ENCODE data around the gene NUDT3.
"Not testable (repeated sequence)": the region's sequence is repeated elsewhere in the genome, so short reads cannot be mapped to it uniquely, and the experiment has no call there.

The NUDT3 gene

DNA sequence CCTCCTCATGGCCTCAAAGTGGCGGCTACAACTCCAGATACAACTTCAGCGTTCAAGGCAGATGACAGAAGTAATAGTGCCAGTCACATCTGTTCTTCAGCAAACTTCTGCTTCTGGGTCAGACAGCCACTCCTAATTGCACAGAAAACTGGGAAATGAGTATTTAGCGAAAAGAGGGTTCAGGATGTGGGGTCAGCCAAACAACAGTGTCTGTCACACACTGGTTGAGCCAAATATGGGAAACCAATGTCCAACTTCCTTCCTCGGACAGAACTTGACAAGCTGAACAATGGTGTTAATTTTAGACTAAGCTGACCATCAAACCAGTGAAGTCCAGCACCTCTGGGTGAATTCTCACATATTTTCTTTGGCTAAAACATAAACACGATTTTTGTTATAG, 22.1 kb downstream of the NUDT3 start:
- peak overlapping the region in 4 of 11 experiments; percentile 5 to 49 (median 12); a peak in 4 of 22 replicates for H3K9ac ChIP-seq
- peak overlapping the region in 8 of 11 experiments; percentile 6 to 89 (median 58); a peak in 13 of 22 replicates for H3K4me2 ChIP-seq
- no peak overlapping the region for H3K4me3 ChIP-seq
- peaks cover 24 to 94% (median 66%) of the 10 kb centered on the region in 10 experiments for H3K4me1 ChIP-seq
- no peak for TF ChIP-seq Cebpa-rat (IDR thresholded peaks at IDR 0.05)
- H4K20me1 ChIP-seq = peaks cover 46 to 98% (median 89%) of the 10 kb centered on the region in 11 experiments; a peak in 20 of 22 replicates
- H3K27me3 ChIP-seq = no peaks in the 10 kb centered on the region
- H3K27ac ChIP-seq = peak overlapping the region in 6 of 11 experiments; percentile 4 to 67 (median 49); a peak in 10 of 22 replicates
- peaks cover 0 to 9% (median 0%) of the 10 kb centered on the region in 11 experiments; a peak in 3 of 22 replicates for H3K9me3 ChIP-seq (replicated peaks in 1 of 11)
- peaks cover 5 to 67% (median 44%) of the 10 kb centered on the region in 11 experiments; a peak in 16 of 22 replicates for H3K36me3 ChIP-seq

DNA sequence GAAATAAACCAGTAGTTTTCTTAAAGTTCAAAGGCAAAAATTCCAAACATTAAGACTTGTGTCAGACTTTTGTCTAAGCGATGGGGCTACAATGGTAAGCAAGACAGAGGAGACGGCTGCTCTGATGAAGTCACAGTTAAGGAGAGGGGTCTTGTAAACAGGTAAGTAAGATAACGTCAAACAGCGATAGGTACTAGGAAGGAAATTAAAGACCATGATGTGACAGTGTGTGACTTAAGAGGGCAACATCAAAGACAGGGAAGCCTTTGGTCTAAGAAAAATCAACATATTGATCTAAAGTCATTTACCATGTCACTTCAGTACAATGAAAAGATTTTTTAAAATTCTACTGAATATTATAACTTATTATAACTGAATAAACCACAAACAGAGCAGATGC, 23.1 kb downstream of the NUDT3 start:
- peaks cover 5 to 71% (median 44%) of the 10 kb centered on the region in 11 experiments; a peak in 16 of 22 replicates for H3K36me3 ChIP-seq
- H3K4me2 ChIP-seq = peak overlapping the region in 5 of 11 experiments; percentile 10 to 89 (median 73); a peak in 9 of 22 replicates
- H3K4me1 ChIP-seq = peaks cover 19 to 91% (median 56%) of the 10 kb centered on the region in 10 experiments
- H4K20me1 ChIP-seq = peaks cover 53 to 98% (median 89%) of the 10 kb centered on the region in 11 experiments; a peak in 21 of 22 replicates
- peak overlapping the region in 5 of 11 experiments; percentile 23 to 67 (median 63); a peak in 8 of 22 replicates for H3K27ac ChIP-seq
- no peak for TF ChIP-seq Cebpa-rat (IDR thresholded peaks at IDR 0.05)
- no peak overlapping the region for H3K4me3 ChIP-seq
- H3K9ac ChIP-seq = peak overlapping the region in 1 of 11 experiments; percentile 5; a peak in 1 of 22 replicates
- peaks cover 0 to 9% (median 0%) of the 10 kb centered on the region in 11 experiments; a peak in 3 of 22 replicates for H3K9me3 ChIP-seq (replicated peaks in 1 of 11)
- H3K27me3 ChIP-seq = no peaks in the 10 kb centered on the region

DNA sequence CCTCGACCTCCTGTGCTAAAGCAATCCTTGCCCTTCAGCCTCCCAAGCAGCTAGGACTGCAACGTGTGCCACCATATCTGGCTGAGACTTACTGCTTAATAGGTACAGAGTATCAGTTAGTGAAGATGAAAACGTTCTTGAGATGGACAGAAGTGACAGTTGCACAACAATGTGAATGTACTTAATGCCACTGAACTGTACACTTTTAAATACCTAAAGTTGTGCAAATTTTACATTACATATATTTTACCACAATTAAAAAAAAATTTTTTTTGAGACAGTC, 25.9 kb downstream of the NUDT3 start:
- no peaks in the 10 kb centered on the region for H3K27me3 ChIP-seq
- H3K27ac ChIP-seq = peak overlapping the region in 3 of 11 experiments; percentile 13 to 50 (median 48); a peak in 2 of 22 replicates
- no peak for TF ChIP-seq Cebpa-rat (IDR thresholded peaks at IDR 0.05)
- no peak overlapping the region for H3K4me3 ChIP-seq
- H3K4me2 ChIP-seq = peak overlapping the region in 6 of 11 experiments; percentile 16 to 55 (median 40); a peak in 10 of 22 replicates
- peaks cover 5 to 57% (median 38%) of the 10 kb centered on the region in 11 experiments; a peak in 15 of 22 replicates for H3K36me3 ChIP-seq
- H3K4me1 ChIP-seq = peaks cover 16 to 95% (median 51%) of the 10 kb centered on the region in 10 experiments
- 0 out of 22 replicates have a peak overlapping the region, but pooled peaks of 1 of the 11 experiments have one; percentile 18 for H3K9ac ChIP-seq
- no peaks in the 10 kb centered on the region for H3K9me3 ChIP-seq (replicated peaks in 1 of 11)
- peaks cover 81 to 98% (median 97%) of the 10 kb centered on the region in 11 experiments for H4K20me1 ChIP-seq

DNA sequence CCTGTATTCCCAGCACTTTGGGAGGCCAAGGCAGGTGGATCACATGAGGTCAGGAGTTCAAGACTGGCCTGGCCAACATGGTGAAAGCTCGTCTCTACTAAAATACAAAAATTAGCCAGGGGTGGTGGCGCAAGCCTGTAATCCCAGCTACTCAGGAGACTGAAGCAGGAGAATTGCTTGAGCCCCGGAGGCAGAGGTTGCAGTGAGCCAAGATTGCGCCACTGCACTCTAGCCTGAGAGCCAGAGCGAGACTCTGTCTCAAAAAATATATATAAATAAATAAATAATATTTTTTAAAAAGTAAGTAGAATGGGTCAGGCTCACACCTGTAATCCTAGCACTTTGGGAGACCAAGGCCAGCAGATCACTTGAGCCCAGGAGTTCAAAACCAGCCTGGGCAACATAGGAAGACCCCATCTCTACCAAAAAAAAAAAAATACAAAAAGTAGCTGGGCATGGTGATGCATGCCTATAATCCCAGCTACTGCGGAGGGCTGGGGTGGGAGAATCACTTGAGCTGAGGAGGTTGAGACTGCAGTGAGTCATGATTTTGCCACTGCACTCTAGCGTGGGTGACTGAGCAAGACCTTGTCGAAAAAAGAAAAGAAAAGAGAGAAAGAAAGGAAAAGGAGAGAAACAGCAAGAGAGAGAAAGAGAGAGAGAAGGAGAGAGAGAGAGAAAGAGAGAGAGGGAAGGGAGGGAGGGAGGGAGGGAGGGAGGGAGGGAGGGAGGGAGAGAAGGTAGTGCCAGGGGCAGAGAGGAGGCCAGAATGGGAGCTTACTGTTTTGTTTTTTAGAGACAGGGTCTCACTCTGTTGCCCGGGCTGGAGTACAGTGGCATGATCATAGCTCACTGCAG, 26.5 kb downstream of the NUDT3 start:
- Histone ChIP-seq H3K9ac (0 out of 22 replicates have a peak overlapping the region, but pooled peaks of 1 of the 11 experiments have one; percentile 18), H3K4me1 (peaks cover 16 to 95% (median 47%) of the 10 kb centered on the region in 10 experiments), H3K27ac (peak overlapping the region in 3 of 11 experiments; percentile 13 to 50 (median 48); a peak in 3 of 22 replicates), H3K4me2 (peak overlapping the region in 7 of 11 experiments; percentile 35 to 60 (median 44); a peak in 13 of 22 replicates), H4K20me1 (peaks cover 82 to 98% (median 97%) of the 10 kb centered on the region in 11 experiments), H3K36me3 (peaks cover 5 to 51% (median 33%) of the 10 kb centered on the region in 11 experiments; a peak in 14 of 22 replicates)
- H3K4me3 ChIP-seq; H3K27me3 ChIP-seq; H3K9me3 ChIP-seq (replicated peaks in 1 of 11): not testable (repeated sequence)

DNA sequence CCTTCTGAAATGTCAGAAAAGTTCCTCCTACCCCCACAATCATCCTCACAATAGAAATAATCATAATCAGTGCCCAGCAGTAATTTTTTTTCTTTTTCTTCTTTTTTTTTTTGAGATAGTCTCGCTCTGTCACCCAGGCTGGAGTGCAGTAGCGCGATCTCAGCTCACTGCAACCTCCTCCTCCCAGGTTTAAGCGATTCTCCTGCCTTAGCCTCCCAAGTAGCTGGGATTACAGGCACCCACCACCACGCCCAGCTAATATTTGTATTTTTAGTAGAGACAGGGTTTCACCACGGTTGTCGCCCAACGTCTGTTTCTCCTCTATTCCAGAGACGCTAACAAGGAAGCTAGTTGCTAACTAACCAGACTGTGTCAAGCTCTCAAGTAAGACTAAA, 28.8 kb downstream of the NUDT3 start:
- H3K9ac ChIP-seq; H3K9me3 ChIP-seq (replicated peaks in 1 of 11); H3K4me3 ChIP-seq; H3K27ac ChIP-seq; H3K27me3 ChIP-seq: not testable (repeated sequence)
- H3K4me1 ChIP-seq = peaks cover 7 to 92% (median 28%) of the 10 kb centered on the region in 10 experiments; a peak in 19 of 20 replicates
- peaks cover 4 to 30% (median 14%) of the 10 kb centered on the region in 11 experiments; a peak in 14 of 22 replicates for H3K36me3 ChIP-seq
- peak overlapping the region in 6 of 11 experiments; percentile 7 to 75 (median 31); a peak in 9 of 22 replicates for H3K4me2 ChIP-seq
- H4K20me1 ChIP-seq = peaks cover 95 to 98% (median 97%) of the 10 kb centered on the region in 11 experiments

DNA sequence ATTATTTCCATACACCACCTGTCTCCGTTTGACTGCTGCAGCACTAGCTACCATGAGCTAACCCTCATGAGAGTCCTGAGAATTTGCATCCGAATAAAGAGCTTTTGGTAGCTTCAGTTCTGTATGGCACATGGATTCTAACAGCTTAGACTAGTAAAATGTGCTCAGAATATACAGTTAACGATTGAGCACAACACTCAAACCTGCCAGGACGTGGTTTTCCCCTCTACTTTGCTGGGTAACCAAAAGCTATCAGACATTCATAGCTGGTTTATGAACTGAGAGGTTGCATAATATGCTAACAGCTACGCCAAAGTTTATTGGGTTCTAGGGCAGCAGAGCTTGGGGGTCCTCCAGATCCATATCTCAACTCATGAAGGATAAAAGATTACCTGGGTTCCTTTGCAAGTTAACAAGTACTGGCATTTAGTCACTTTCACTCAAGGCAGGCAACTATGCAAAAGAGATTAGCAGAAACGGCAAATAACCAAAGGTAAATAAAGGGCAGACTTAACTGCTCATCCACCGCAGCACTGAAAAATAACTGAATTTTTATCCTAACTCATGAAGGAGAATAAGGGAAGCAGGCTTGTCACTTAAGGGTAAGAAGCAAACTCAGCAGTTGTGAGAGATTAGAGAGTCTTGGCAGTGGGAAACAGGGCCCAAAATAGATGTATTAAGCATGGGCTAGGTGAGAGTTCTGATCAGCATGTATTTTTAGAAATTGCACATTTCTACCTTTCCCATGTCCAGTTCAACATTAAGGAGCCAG, 29.4 kb downstream of the NUDT3 start:
- Histone ChIP-seq H3K9ac (no peak overlapping the region; a peak in 1 of 22 replicates), H3K27ac (no peak overlapping the region)

DNA sequence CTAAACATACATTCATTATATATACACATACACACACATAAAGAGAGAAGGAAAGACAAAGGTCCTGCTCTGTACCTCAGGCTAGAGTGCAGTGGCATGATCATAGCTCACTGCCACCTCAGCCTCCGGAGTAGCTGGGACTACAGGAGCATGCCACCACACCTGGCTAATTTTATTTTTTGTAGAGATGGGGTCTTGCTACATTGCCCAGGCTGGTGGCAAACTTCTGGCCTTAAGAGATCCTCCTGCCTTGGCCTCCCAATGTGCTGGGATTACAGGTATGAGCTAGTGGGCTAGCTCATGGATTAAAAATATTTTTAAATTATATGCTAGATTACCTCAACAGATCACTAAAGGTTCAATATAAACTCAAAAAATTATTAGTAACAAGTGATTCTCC, 30.3 kb downstream of the NUDT3 start:
- no peaks in the 10 kb centered on the region for H3K27me3 ChIP-seq
- no peaks in the 10 kb centered on the region for H3K9me3 ChIP-seq (replicated peaks in 1 of 11)
- no peak overlapping the region for H3K4me3 ChIP-seq
- H3K4me1 ChIP-seq = peaks cover 7 to 77% (median 26%) of the 10 kb centered on the region in 10 experiments; a peak in 19 of 20 replicates
- H3K27ac ChIP-seq = no peak overlapping the region
- H3K4me2 ChIP-seq = peak overlapping the region in 1 of 11 experiments; percentile 75; a peak in 2 of 22 replicates
- no peak; a peak in 1 of 22 replicates for TF ChIP-seq Cebpa-rat (IDR thresholded peaks at IDR 0.05)
- no peak overlapping the region for H3K9ac ChIP-seq
- peaks cover 3 to 25% (median 10%) of the 10 kb centered on the region in 11 experiments; a peak in 14 of 22 replicates for H3K36me3 ChIP-seq
- peaks cover 87 to 98% (median 97%) of the 10 kb centered on the region in 11 experiments for H4K20me1 ChIP-seq

More for the DNA sequence above, 29.4 kb downstream of the NUDT3 start:
- Histone ChIP-seq H3K27me3 (no peaks in the 10 kb centered on the region), H3K4me1 (peaks cover 7 to 86% (median 25%) of the 10 kb centered on the region in 10 experiments; a peak in 19 of 20 replicates), H3K4me2 (peak overlapping the region in 7 of 11 experiments; percentile 7 to 75 (median 35); a peak in 10 of 22 replicates), H3K9me3 (replicated peaks in 1 of 11) (no peaks in the 10 kb centered on the region), H3K4me3 (no peak overlapping the region), H3K36me3 (peaks cover 0 to 24% (median 8%) of the 10 kb centered on the region in 11 experiments; a peak in 11 of 22 replicates), H4K20me1 (peaks cover 93 to 98% (median 97%) of the 10 kb centered on the region in 11 experiments)
- no peak for TF ChIP-seq Cebpa-rat (IDR thresholded peaks at IDR 0.05)

DNA sequence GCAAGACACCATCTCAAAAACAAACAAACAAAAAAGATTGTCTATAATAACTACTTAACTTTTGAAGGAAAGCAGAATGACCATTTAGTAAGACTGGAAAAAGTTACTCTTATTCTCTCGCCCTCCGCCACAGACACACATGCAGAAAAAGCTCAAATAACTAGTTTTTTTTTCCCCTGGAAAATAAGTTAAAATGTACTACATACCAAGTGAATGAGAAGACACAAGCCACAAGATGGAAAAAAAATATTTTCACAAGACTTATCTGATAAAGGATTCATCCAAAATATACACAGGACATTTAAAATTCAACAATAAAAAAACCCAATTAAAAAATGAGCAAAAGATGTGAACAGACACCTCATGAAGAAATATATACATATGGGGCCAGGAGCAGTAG, 31.9 kb downstream of the NUDT3 start:
- no peak overlapping the region for H3K9ac ChIP-seq
- no peak for TF ChIP-seq Cebpa-rat (IDR thresholded peaks at IDR 0.05)
- no peaks in the 10 kb centered on the region for H3K27me3 ChIP-seq
- peaks cover 13 to 72% (median 28%) of the 10 kb centered on the region in 10 experiments for H3K4me1 ChIP-seq
- H3K27ac ChIP-seq = no peak overlapping the region
- H3K36me3 ChIP-seq = peaks cover 5 to 26% (median 11%) of the 10 kb centered on the region in 11 experiments; a peak in 13 of 22 replicates
- no peaks in the 10 kb centered on the region for H3K9me3 ChIP-seq (replicated peaks in 1 of 11)
- no peak overlapping the region for H3K4me3 ChIP-seq
- no peak overlapping the region for H3K4me2 ChIP-seq
- H4K20me1 ChIP-seq = peaks cover 78 to 100% (median 100%) of the 10 kb centered on the region in 11 experiments
